GM20431 (cell line): Measurements from ENCODE around the gene CXCL9.
"Not testable (repeated sequence)": the region's sequence is repeated elsewhere in the genome, so short reads cannot be mapped to it uniquely, and the experiment has no call there.

ENCODE experiments used
- in situ Hi-C: fragments of 300-500 bp; cut with MseI, MboI; formaldehyde crosslinking; loops from one replicate; pipeline ENCODE4 v1.15.0; 2020; ENCODE audit warnings: low sequenced_read_pairs; ENCODE audit not compliant: unreplicated experiment

Gene CXCL9

GRCh38 chr4:76007089-76007862 lies at the start of gene CXCL9:
Gene CXCL9, minus strand, starts transcription at chr4:76007509. Its CDS starts 60 bp downstream, at chr4:76007449.
- in situ Hi-C loops = no loop called here

- in situ Hi-C loops = no loop called here
Measured at GRCh38 chr4:76055421-76055820, 48.1 kb upstream of the CXCL9 start.

GRCh38 chr4:76055016-76055415 lies 47.7 kb upstream of the CXCL9 start:
- in situ Hi-C loops = no loop called here

GRCh38 chr4:76053730-76054129 lies 46.4 kb upstream of the CXCL9 start:
- in situ Hi-C loops = no loop called here

GRCh38 chr4:76050560-76051050 lies 43.3 kb upstream of the CXCL9 start:
- in situ Hi-C loops = not testable (repeated sequence)

- in situ Hi-C loops = not testable (repeated sequence)
Measured at GRCh38 chr4:76049860-76050416, 42.6 kb upstream of the CXCL9 start.

- in situ Hi-C loops = not testable (repeated sequence)
Measured at GRCh38 chr4:76044686-76045085, 37.4 kb upstream of the CXCL9 start.

GRCh38 chr4:76043306-76043705 lies 36.0 kb upstream of the CXCL9 start:
- in situ Hi-C loops = not testable (repeated sequence)

- in situ Hi-C loops = not testable (repeated sequence)
Measured at GRCh38 chr4:76042241-76042998, 35.1 kb upstream of the CXCL9 start.

- in situ Hi-C loops = no loop called here
Measured at GRCh38 chr4:76036855-76037254, 29.5 kb upstream of the CXCL9 start.

- in situ Hi-C loops = no loop called here
Measured at GRCh38 chr4:76035799-76036380, 28.6 kb upstream of the CXCL9 start, which contains the start of gene CXCL11. Gene CXCL11, minus strand, starts transcription at chr4:76036070. Its CDS starts 83 bp downstream, at chr4:76035987.

GRCh38 chr4:76035141-76035540 lies 27.8 kb upstream of the CXCL9 start:
- in situ Hi-C loops = no loop called here

- in situ Hi-C loops = no loop called here
Measured at GRCh38 chr4:76029300-76029699, 22.0 kb upstream of the CXCL9 start.

- in situ Hi-C loops = no loop called here
Measured at GRCh38 chr4:76028350-76028765, 21.0 kb upstream of the CXCL9 start.

GRCh38 chr4:76024065-76024464 lies 16.8 kb upstream of the CXCL9 start:
- in situ Hi-C loops = no loop called here

- in situ Hi-C loops = no loop called here
Measured at GRCh38 chr4:76023389-76023788, 16.1 kb upstream of the CXCL9 start, which contains the start of gene CXCL10. Gene CXCL10, minus strand, starts transcription at chr4:76023497. Its CDS starts 66 bp downstream, at chr4:76023431.

GRCh38 chr4:76022677-76023076 lies 15.4 kb upstream of the CXCL9 start:
- in situ Hi-C loops = no loop called here

GRCh38 chr4:76022031-76022430 lies 14.7 kb upstream of the CXCL9 start:
- in situ Hi-C loops = no loop called here

- in situ Hi-C loops = no loop called here
Measured at GRCh38 chr4:76017056-76017686, 9.9 kb upstream of the CXCL9 start.

- in situ Hi-C loops = no loop called here
Measured at GRCh38 chr4:76016393-76016792, 9.1 kb upstream of the CXCL9 start.
